HG03103 (cell line): ENCODE results near the gene SH3D19.
"Not testable (repeated sequence)": the region's sequence is repeated elsewhere in the genome, so short reads cannot be mapped to it uniquely, and the experiment has no call there.

Experiments
- ATAC-seq: cut with Tn5 transposase; IDR thresholded peaks from one replicate; pipeline ENCODE4 v1.9.1; 2021; ENCODE audit warnings: low read depth; ENCODE audit not compliant: unreplicated experiment

Gene SH3D19

GRCh38 chr4:151165205-151166000 is 160.0 kb downstream of the SH3D19 start:
- no peak for ATAC-seq

GRCh38 chr4:151163855-151164254 is 161.6 kb downstream of the SH3D19 start:
- ATAC-seq = no peak

- no peak for ATAC-seq
These were observed 166.4 kb downstream of the SH3D19 start for GRCh38 chr4:151158979-151159378.

GRCh38 chr4:151157543-151157942 is 167.9 kb downstream of the SH3D19 start:
- ATAC-seq = no peak

- ATAC-seq = no peak
These were observed 171.8 kb downstream of the SH3D19 start for GRCh38 chr4:151153585-151153984.

- ATAC-seq = no peak
These were observed 173.4 kb downstream of the SH3D19 start for GRCh38 chr4:151152028-151152427.

- no peak for ATAC-seq
These were observed 174.4 kb downstream of the SH3D19 start for GRCh38 chr4:151150821-151151580.

GRCh38 chr4:151148261-151148660 is 177.1 kb downstream of the SH3D19 start:
- no peak for ATAC-seq

- no peak for ATAC-seq
These were observed 178.4 kb downstream of the SH3D19 start for GRCh38 chr4:151147000-151147399.

- no peak for ATAC-seq
These were observed 180.9 kb downstream of the SH3D19 start for GRCh38 chr4:151144329-151145072.

- no peak for ATAC-seq
These were observed 181.6 kb downstream of the SH3D19 start for GRCh38 chr4:151143811-151144210.

GRCh38 chr4:151143162-151143561 is 182.2 kb downstream of the SH3D19 start:
- no peak for ATAC-seq

GRCh38 chr4:151142758-151143157 is 182.6 kb downstream of the SH3D19 start:
- ATAC-seq = no peak

- no peak for ATAC-seq
These were observed 185.6 kb downstream of the SH3D19 start for GRCh38 chr4:151139814-151140213.

- not testable (repeated sequence) for ATAC-seq
These were observed 189.4 kb downstream of the SH3D19 start for GRCh38 chr4:151136048-151136447.

- ATAC-seq = no peak
These were observed 192.1 kb downstream of the SH3D19 start for GRCh38 chr4:151133311-151133710.

- no peak for ATAC-seq
These were observed 195.6 kb downstream of the SH3D19 start for GRCh38 chr4:151129796-151130195.

- peak; percentile 89 for ATAC-seq
These were observed 207.9 kb downstream of the SH3D19 start for GRCh38 chr4:151117371-151117962.

GRCh38 chr4:151114986-151115385 is 210.4 kb downstream of the SH3D19 start:
- no peak for ATAC-seq

- ATAC-seq = no peak
These were observed 211.1 kb downstream of the SH3D19 start for GRCh38 chr4:151114338-151114737.

GRCh38 chr4:151110236-151110635 is 215.2 kb downstream of the SH3D19 start:
- no peak for ATAC-seq
